IMR-90 (cell line): ENCODE measurements around the gene LYPD6B.

Experiments
- BHLHE40 ChIP-seq: fragments of 150-350 bp; IDR thresholded peaks from 2 replicates; pipeline ENCODE4 v1.6.1; 2016; ENCODE audit warnings: mild to moderate bottlenecking, low read depth, low read length
- CEBPB ChIP-seq: IDR thresholded peaks from 2 replicates; pipeline ENCODE4 v1.6.1; 2012; ENCODE audit warnings: low read depth, low read length, improper control_type of control experiment
- FOS ChIP-seq: fragments of 150-350 bp; IDR thresholded peaks from 2 replicates; pipeline ENCODE4 v1.6.1; 2016; ENCODE audit warnings: low read depth, low read length
- MAFK ChIP-seq: IDR thresholded peaks from 2 replicates; pipeline ENCODE4 v1.6.1; 2012; ENCODE audit warnings: low read depth, low read length, improper control_type of control experiment
- MXI1 ChIP-seq: IDR thresholded peaks from 2 replicates; pipeline ENCODE4 v1.6.1; 2012; ENCODE audit warnings: low read depth, mild to moderate bottlenecking, low read length, moderate library complexity, borderline replicate concordance
- NFE2L2 ChIP-seq: fragments of 150-350 bp; IDR thresholded peaks from 2 replicates; pipeline ENCODE4 v1.6.1; 2016; ENCODE audit warnings: low read depth, mild to moderate bottlenecking, low read length
- POLR2A ChIP-seq: IDR thresholded peaks from 2 replicates; pipeline ENCODE4 v1.6.1; 2012; ENCODE audit warnings: mild to moderate bottlenecking, low read depth, low read length
- RAD21 ChIP-seq: IDR thresholded peaks from 2 replicates; pipeline ENCODE4 v1.6.1; 2012; ENCODE audit warnings: low read length, improper control_type of control experiment
- RCOR1 ChIP-seq: IDR thresholded peaks from 2 replicates; pipeline ENCODE4 v1.6.1; 2012; ENCODE audit warnings: mild to moderate bottlenecking, low read length, improper control_type of control experiment; ENCODE audit not compliant: insufficient replicate concordance
- RFX5 ChIP-seq: IDR thresholded peaks from 2 replicates; pipeline ENCODE4 v1.8.0; 2012; ENCODE audit warnings: low read depth, mild to moderate bottlenecking, low read length, moderate library complexity
- SMC3 ChIP-seq: fragments of 150-350 bp; IDR thresholded peaks from 2 replicates; pipeline ENCODE4 v1.6.1; 2016; ENCODE audit warnings: low read depth, mild to moderate bottlenecking, antibody characterized with exemption, low read length, moderate library complexity
- TF ChIP-seq, protein P1 (sequence below): conservative IDR thresholded peaks from 2 replicates; pipeline ENCODE4 v1.5.1; 2012; ENCODE audit warnings: mild to moderate bottlenecking, low read depth, low read length, improper control_type of control experiment
- TF ChIP-seq, protein P2 (sequence below): fragments of 150-350 bp; IDR thresholded peaks from 2 replicates; pipeline ENCODE4 v1.6.1; 2017; ENCODE audit warnings: mild to moderate bottlenecking, antibody characterized with exemption, low read length, low read depth
- TF ChIP-seq, protein P3 (sequence below): fragments of 150-350 bp; IDR thresholded peaks from 2 replicates; pipeline ENCODE4 v1.6.1; 2016; ENCODE audit warnings: low read depth, mild to moderate bottlenecking, low read length, moderate library complexity, borderline replicate concordance

DNA sequence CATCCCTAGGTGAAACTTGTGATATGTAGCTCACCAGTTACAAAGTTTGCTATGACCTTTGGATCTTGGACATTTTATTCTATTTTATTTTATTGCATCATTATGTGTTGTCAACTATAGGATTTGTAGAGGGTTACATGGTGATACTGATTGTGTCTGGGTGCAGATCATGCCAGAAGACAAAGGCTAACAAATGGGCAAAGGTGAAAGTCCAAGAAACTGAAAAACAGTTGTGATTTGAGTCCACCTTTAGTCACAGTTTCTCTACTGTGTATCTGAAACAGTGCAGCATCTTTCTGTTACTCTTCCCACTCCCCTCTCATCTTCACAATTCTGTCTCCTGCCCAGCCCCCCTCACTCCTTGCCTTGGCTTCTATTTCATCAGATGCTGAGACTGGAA, 180.0 kb downstream of the LYPD6B start:
- TF ChIP-seq SMC3 (no peak), FOS (no peak), MXI1 (no peak), POLR2A (no peak), RCOR1 (no peak), RAD21 (no peak), CEBPB (no peak), MAFK (no peak), BHLHE40 (no peak), RFX5 (no peak), NFE2L2 (no peak)
- TF ChIP-seq, protein P1, sequence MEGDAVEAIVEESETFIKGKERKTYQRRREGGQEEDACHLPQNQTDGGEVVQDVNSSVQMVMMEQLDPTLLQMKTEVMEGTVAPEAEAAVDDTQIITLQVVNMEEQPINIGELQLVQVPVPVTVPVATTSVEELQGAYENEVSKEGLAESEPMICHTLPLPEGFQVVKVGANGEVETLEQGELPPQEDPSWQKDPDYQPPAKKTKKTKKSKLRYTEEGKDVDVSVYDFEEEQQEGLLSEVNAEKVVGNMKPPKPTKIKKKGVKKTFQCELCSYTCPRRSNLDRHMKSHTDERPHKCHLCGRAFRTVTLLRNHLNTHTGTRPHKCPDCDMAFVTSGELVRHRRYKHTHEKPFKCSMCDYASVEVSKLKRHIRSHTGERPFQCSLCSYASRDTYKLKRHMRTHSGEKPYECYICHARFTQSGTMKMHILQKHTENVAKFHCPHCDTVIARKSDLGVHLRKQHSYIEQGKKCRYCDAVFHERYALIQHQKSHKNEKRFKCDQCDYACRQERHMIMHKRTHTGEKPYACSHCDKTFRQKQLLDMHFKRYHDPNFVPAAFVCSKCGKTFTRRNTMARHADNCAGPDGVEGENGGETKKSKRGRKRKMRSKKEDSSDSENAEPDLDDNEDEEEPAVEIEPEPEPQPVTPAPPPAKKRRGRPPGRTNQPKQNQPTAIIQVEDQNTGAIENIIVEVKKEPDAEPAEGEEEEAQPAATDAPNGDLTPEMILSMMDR, result no peak
- TF ChIP-seq, protein P2, sequence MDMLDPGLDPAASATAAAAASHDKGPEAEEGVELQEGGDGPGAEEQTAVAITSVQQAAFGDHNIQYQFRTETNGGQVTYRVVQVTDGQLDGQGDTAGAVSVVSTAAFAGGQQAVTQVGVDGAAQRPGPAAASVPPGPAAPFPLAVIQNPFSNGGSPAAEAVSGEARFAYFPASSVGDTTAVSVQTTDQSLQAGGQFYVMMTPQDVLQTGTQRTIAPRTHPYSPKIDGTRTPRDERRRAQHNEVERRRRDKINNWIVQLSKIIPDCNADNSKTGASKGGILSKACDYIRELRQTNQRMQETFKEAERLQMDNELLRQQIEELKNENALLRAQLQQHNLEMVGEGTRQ, result no peak
- TF ChIP-seq, protein P3, sequence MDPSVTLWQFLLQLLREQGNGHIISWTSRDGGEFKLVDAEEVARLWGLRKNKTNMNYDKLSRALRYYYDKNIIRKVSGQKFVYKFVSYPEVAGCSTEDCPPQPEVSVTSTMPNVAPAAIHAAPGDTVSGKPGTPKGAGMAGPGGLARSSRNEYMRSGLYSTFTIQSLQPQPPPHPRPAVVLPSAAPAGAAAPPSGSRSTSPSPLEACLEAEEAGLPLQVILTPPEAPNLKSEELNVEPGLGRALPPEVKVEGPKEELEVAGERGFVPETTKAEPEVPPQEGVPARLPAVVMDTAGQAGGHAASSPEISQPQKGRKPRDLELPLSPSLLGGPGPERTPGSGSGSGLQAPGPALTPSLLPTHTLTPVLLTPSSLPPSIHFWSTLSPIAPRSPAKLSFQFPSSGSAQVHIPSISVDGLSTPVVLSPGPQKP, result no peak
